Muscle of arm (tissue), 12 donors: ENCODE results near the gene RNMT. TPM values are rescaled to one million over a fixed set of nuclear protein-coding genes. Genes with fewer than 3 reads are reported as not detected.

Source experiments
- DNase-seq: peaks from one replicate; pipeline ENCODE4 v3.0.0-alpha.2; 2013
- polyA plus RNA-seq, 12 donors: library from polyadenylated mRNA; unstranded; fragments of 120-200 nt; gene quantifications; one replicate each; pipeline ENCODE4 v1.2.1, GENCODE V29; 2013; ENCODE audit not compliant: insufficient read length in 12 of 12

The RNMT gene
- polyA plus RNA-seq, 12 donors, result 23.0 to 45.4 (median 36.8) TPM; not detected in 1

GRCh38 chr18:13809043-13809430 is 82.6 kb downstream of the RNMT start:
- DNase-seq, result no peak

- DNase-seq, result no peak
These were observed 83.2 kb downstream of the RNMT start for GRCh38 chr18:13809531-13810255.

- no peak for DNase-seq
These were observed 84.5 kb downstream of the RNMT start for GRCh38 chr18:13810950-13811485.

- no peak for DNase-seq
These were observed 85.5 kb downstream of the RNMT start for GRCh38 chr18:13811993-13812392.

- peak; percentile 30 for DNase-seq
These were observed 86.9 kb downstream of the RNMT start for GRCh38 chr18:13813271-13813849.

Other genes starting within 250 kb of the RNMT start
- gene FAM210A, start 115 bp upstream of the RNMT start, polyA plus RNA-seq, result 10 to 100 TPM in 11 of 12 donors, not detected in 1; 14.7 to 38.7 (median 25.1) TPM
- 1 to 10 TPM in 8 of 12 donors, under 1 TPM in 2, not detected in 2; 0.95 to 8.5 (median 3.0) TPM for gene MC5R, start 97.5 kb downstream of the RNMT start, polyA plus RNA-seq
- 1 to 10 TPM in 2 of 12 donors, under 1 TPM in 8, not detected in 2; 0.12 to 1.9 (median 0.36) TPM for gene MC2R, start 188.9 kb downstream of the RNMT start, polyA plus RNA-seq